Forelimb muscle (tissue), 1 donor: ENCODE data around the gene MALRD1. TPM values are rescaled to one million over a fixed set of nuclear protein-coding genes. Genes with fewer than 3 reads are reported as not detected.

ENCODE experiments used
- DNase-seq: peaks from one replicate; pipeline ENCODE4 v3.0.0-alpha.2; 2013; ENCODE audit warnings: low read depth
- polyA plus RNA-seq: library from polyadenylated mRNA; unstranded; fragments of 120-200 nt; gene quantifications from one replicate; pipeline ENCODE4 v1.2.1, GENCODE V29; 2013; ENCODE audit not compliant: insufficient read length

The MALRD1 gene
- polyA plus RNA-seq, 1 donor = 0.57 TPM

DNA sequence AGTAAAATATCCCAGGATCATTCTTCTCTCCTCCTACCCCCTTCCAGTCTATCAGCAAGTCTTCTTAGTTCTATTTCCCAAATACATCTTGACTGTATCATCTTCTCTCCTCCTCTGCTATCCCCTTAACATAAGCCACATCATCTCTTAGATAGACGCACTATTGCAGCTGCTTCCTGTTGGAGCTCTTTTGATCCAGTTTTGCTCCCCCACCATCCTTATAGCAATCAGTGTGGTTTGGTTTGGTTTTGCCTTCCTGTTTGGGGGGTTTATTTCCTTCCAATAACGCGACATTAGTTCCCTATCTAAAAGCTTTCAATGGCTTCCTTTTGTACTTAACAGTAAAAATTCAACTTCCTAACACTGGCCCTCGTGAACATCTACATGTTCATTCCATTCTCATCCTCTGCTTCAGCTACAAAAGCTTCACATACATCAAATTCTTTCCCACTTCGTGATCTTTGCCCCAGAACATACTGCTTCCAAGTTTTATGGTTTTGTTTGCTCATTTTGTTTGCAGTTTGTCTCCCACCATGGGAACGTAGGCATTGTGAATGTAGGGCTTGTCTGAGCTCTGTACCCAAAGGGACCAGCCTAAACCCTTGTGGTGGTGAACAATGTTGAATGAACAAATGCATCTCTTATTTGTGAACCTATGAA is 734.0 kb downstream of the MALRD1 start:
- DNase-seq = no peak

DNA sequence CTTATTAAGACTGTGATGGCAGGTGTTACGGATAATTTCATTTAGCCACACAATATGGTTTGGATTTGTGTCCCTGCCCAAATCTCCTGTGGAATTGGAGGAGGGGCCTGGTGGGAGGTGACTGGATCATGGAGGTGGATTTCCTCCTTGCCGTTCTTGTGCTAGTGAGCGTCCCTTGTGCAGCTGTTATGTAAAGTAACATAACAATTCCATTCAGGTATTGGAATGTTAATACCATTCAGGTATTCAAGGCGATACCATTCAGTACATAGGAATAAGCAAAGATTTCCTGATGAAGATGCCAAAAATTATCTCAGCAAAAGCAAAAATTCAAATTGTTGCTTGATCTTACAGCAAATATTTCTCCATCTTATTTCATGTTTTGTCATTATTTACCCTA is 735.1 kb downstream of the MALRD1 start:
- DNase-seq = no peak
